NCI-H2227 (cell line): Measurements from ENCODE around the gene VWA2.

Experiments
- DNase-seq: peaks from one replicate; lab custom pipeline; 2025; ENCODE audit not compliant: unreplicated experiment; lab: John Stamatoyannopoulos, UW

VWA2 gene

GRCh38 chr10:114239117-114239993, at the start of gene VWA2:
VWA2 (plus strand) TSS chr10:114239254; CDS start chr10:114248714, 9,460 bp downstream.
- DNase-seq = peak; percentile 3

- no peak for DNase-seq
Measured at GRCh38 chr10:114189700-114190099, 49.4 kb upstream of the VWA2 start.

GRCh38 chr10:114195079-114195478, 44.0 kb upstream of the VWA2 start:
- no peak for DNase-seq

- DNase-seq = no peak
Measured at GRCh38 chr10:114199239-114199638, 39.8 kb upstream of the VWA2 start.

- no peak for DNase-seq
Measured at GRCh38 chr10:114202812-114203211, 36.2 kb upstream of the VWA2 start.

GRCh38 chr10:114206902-114207301, 32.2 kb upstream of the VWA2 start:
- no peak for DNase-seq

- no peak for DNase-seq
Measured at GRCh38 chr10:114207349-114207748, 31.7 kb upstream of the VWA2 start.

GRCh38 chr10:114208351-114208750, 30.7 kb upstream of the VWA2 start:
- no peak for DNase-seq

- no peak for DNase-seq
Measured at GRCh38 chr10:114212153-114212552, 26.9 kb upstream of the VWA2 start.

- DNase-seq = no peak
Measured at GRCh38 chr10:114215033-114215432, 24.0 kb upstream of the VWA2 start.

GRCh38 chr10:114220281-114220680, 18.8 kb upstream of the VWA2 start:
- no peak for DNase-seq

GRCh38 chr10:114221235-114221634, 17.8 kb upstream of the VWA2 start:
- no peak for DNase-seq

GRCh38 chr10:114223066-114223465, 16.0 kb upstream of the VWA2 start:
- no peak for DNase-seq

GRCh38 chr10:114228156-114228555, 10.9 kb upstream of the VWA2 start:
- no peak for DNase-seq

- DNase-seq = no peak
Measured at GRCh38 chr10:114232561-114233176, 6.4 kb upstream of the VWA2 start.

- DNase-seq = no peak
Measured at GRCh38 chr10:114233482-114233881, 5.6 kb upstream of the VWA2 start.

- no peak for DNase-seq
Measured at GRCh38 chr10:114234132-114234531, 4.9 kb upstream of the VWA2 start.

GRCh38 chr10:114239994-114240345, 916 bp downstream of the VWA2 start:
- DNase-seq = no peak

- DNase-seq = no peak
Measured at GRCh38 chr10:114242235-114242634, 3.2 kb downstream of the VWA2 start.

GRCh38 chr10:114243661-114244060, 4.6 kb downstream of the VWA2 start:
- DNase-seq = no peak

- no peak for DNase-seq
Measured at GRCh38 chr10:114244126-114244525, 5.1 kb downstream of the VWA2 start.

- no peak for DNase-seq
Measured at GRCh38 chr10:114245121-114245791, 6.2 kb downstream of the VWA2 start.
